Measurements from ENCODE around the gene CTDP1.

CTDP1 gene

DNA sequence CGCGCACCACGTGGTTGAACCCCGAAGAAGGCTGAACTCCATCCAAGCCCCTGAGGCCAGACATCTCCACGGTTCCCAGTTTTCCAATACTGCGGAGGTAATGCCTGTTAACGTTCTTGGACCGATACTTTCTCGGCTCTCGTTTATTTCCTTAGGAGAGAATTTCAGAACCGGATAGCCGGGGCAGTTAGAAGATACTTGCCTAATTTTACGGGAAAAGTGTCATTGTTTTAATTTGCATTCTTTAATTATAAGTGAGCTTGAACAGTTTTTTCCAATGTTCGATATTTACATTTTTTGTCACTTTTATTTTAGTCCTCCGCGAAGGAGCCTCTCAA, 107.9 kb downstream of the CTDP1 start:
- DNase-seq: no peak

DNA sequence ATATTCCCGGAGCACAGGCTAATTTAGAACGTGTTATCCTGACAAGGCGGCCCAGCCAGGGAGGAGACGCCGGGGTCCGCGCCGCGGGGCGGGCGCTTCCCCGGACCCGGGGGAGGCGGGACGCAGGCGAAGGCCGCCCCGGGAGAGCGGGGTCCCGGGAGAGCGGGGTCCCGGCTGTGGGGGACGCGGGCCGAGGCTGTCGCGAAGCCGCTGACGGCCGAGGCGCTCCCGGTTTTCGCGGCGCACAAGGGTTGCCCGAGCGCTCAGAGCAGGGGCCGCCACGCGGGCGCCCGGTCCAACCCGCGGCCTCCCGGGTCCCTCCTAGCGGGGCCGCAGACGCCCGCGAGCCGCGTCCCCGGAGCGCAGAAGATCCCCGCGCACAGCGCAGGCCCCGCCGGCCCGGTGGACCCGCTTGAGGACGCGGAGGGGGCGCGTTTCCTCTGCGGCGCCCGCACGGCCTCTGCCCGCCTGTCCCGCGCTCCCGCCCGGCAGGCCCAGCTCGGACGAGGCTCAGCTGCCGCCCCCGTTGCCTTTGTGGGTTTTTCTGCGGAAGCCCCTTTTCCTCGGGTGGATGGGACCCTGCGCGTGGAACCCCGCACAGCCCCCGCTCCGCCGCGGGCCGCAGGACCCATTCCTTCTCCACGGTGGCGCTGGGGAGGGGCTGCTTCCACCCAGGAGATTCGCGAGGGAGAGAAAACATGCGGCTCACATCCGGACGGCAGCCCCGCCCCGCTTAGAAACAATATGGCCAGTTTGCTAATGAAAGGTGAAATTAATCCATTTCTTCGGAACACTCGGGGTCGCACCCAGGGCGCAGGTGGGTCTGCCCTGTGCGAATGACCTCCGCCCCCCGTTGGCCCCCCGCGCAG, 108.5 kb downstream of the CTDP1 start:
- no peak for DNase-seq

GRCh38 chr18:79788734-79789085, 109.1 kb downstream of the CTDP1 start:
- DNase-seq: no peak

DNA sequence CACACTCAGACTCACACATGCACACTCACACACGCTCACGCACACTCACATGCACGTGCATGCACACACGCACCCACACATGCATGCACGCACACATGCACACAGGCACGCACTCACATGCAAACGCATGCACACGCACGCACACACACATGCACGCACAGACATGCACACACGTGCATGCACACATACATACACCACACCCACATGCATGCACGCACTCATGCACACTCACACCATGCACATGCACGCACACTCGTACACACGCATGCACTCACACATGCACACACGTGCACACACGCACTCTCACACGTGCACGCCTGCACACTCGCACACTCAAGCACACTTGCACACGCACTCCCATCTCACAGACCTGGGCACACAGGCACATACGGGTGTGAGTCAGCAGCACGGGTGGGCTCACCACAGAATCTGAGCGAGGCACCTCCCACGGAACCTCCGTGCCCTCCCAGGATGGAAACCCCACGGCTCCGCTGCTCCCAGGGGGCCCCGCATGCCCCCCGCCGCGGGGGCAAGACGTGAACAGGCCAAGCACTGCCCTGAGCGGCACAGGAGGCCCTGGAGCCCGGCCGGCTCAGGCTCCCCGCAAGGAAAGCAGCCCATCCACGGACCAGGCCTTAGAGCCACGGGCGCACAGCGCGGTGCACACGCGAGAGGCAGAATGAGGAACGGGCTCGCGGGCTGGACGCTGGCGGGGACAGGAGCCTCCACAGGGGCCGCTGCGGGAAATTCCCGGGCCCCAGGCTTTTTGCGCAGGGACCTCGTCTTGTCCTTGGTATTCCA, 109.7 kb downstream of the CTDP1 start:
- DNase-seq: no peak

DNA sequence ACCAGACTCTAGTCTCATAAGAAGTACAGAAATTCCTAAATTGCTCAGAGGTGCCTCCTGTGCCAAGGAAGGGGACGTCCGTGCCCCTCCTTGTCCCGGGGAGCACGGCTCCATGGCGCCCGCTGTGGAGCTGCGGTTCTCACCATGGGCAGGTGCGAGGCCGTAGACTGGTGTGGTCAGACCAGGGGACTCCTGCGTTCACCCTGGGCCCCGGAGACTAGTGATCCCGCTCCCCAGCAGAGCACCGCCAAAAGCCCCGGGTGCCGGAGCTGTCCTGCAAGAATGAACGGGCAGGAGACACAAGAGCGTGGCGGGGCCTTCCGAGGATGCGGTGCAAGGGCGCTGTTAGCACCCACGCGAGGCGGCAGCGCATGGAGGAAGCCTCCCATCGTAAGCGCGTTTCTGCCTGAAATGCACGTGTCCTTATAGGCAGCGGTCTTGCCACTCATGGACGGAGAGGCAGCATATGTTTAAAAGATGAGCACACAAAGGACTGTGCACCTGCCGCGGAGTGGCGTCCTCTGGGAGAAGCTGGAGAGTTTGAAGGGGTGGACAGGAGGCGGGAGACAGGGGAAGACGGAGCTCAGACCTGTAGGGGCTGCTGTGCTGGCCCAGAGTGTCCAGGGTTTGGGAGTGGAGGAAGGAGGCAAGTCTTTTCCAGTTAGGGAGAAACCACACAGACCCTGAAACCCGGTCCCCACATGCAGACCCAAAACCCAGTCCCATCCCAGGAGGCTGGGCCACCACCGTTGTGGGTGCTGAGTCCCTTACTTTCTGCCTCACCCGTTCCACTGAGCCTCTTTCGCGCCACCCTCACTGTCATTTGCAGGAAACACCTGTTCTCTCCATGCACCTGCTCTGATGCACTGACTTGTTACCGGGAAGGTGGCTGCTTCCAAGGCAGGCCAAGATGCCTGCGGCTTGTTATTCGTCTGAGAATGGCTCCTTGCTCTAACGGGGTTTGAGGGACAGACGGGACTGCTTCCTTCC, 110.6 kb downstream of the CTDP1 start:
- DNase-seq: no peak

DNA sequence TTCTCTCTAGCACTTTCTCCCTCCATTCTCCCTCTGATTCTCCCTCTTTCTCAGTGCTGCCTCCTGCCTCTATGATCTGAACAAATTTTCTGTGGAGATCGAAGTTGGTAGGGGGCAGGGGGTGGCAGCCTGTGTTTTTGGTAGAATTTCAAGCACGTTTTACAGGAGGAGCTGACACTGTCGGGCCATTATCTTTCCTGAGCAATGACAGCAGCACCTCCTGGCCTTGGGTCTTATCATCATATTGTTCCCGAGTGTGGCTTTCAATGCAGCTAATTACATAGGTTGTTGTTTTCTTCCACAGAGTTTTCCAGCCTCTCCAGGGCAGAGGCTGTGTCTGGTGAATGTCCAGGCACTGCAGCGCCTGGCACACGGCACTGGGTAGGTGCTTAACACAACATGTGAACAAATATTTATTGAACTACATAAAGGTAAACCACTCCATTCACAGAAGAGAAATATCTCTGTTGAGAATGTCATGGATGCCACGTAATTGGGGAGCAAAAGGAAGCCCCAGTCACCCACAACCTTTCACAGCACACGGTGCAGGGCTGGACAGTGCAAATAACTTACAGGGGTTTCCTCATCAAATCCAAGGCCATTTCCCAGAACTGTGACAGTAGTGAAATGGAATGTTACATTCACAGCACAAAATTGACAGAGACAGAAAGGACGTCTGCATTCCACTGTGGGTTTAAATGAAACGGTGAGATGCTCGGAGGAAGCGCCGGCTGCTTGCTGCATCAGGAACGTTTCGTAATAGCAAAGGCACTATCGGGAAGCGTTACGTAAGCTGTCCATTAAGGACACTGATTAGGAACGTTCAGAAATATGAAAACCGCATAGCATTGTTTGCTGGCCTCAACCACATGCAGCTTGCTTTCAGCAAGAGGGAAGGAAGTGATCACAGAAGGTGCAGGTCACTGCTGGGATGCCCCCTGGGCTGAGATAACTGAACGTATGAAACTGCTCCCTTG, 111.7 kb downstream of the CTDP1 start:
- DNase-seq: peak; percentile 14 to 45

GRCh38 chr18:79792096-79792987, 112.7 kb downstream of the CTDP1 start:
- no peak for DNase-seq

DNA sequence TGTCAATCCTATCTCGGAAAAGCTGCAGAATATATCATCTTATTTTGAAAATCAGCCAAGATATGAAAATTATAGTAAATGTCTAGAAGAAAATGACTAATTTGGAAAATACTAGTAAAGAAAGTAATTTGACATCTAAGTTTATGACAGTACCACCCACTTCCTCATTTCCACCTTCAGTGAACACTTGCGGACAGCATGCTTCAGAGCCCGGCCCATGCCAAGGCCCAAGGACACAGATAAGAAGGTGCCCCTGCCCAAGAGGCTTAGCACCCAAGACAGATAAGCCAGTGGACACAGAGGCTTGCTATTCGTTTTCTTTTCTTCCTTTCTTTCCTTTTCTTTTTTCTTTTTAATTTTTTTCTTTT, 113.4 kb downstream of the CTDP1 start:
- DNase-seq: peak in 1 of 2 donors; percentile 47

GRCh38 chr18:79794846-79795245, 115.2 kb downstream of the CTDP1 start:
- DNase-seq: no peak

GRCh38 chr18:79795446-79795845, 115.8 kb downstream of the CTDP1 start:
- DNase-seq: no peak

GRCh38 chr18:79796016-79796415, 116.4 kb downstream of the CTDP1 start:
- no peak for DNase-seq

DNA sequence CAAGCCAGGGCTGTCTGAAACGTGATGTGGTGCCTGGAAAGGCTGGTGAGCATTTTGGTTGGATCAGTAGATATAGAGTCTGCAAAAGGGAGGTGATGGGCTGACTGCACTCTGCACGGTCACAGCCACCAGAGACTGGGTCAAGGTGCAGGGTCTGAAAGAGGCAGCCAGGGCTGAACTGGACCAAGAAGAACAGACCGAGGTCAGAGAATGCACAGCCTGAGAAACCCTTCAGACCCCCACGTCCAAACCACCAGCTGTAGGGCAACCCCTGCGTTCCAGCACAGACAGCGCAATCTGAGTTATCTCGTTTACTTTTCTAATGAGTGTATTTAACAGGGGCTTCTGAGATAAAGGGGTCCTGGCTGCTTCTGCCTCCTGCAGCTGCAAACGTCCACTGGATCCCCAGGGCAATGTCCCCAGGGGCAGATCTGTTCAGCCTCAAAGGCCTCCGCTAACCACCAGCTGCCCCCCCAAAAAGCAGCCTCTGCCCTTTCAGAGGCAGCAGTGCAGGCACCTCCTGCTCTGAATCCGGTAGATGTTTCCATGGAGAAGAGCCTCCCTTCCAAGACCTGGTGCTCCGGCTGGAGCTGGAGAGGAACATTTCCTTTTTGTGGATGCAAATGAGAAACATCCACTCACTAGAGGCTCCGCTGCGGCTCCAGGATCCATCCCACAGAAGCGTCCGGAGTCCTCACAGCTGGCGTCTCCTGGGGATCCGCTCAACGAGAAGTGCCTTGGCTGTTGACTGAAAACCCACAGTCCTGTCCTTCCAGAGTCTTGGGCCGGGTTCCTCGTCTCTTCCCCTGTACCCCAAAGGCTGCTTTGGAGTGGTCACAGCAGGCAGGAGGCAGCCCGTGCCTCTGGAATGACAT, 117.2 kb downstream of the CTDP1 start:
- DNase-seq: no peak

GRCh38 chr18:79797518-79798345, 118.1 kb downstream of the CTDP1 start, which contains the start of gene KCNG2:
TSS of gene KCNG2 (plus strand) at chr18:79797938. CDS start at chr18:79863668, 65,730 bp downstream.
- no peak for DNase-seq

- no peak for DNase-seq
Observed at GRCh38 chr18:79798346-79798998, 118.9 kb downstream of the CTDP1 start.

DNA sequence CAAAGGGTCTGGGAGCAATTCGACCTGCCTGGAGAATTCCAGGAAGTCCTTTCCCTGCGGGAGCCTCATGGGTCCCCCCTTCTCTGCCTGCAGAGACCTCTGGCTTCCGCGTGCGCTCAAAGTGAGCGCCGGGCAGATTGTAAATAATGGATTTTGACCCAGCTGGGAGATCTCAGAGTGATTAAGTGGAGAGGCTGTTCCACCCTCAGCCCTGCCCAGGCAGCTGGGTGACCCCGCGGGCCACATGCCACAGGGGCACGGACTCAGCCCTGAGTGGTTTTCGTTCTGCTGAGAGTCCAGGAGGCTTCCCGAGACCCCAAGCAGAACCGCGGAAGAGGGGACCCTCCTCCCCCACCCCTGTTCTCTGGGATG, 119.4 kb downstream of the CTDP1 start:
- DNase-seq: no peak

- no peak for DNase-seq
Observed at GRCh38 chr18:79799619-79800370, 120.2 kb downstream of the CTDP1 start.
